GM12892 (cell line): ENCODE data around the gene NUDT8.
"Not testable (repeated sequence)": the region's sequence is repeated elsewhere in the genome, so short reads cannot be mapped to it uniquely, and the experiment has no call there.

Experiments used
- DNase-seq: peaks from one replicate; pipeline ENCODE4 v3.0.0; 2011; ENCODE audit not compliant: insufficient read length
- FAIRE-seq: peaks from 2 replicates; lab custom pipeline; 2011; peaks lifted over from hg19 to GRCh38; lab: Jason Lieb, UNC
- POLR2A ChIP-seq: IDR thresholded peaks from 2 replicates; pipeline ENCODE4 v1.6.1; 2011; ENCODE audit warnings: low read depth, low read length, control low read depth
- POLR2AphosphoS5 ChIP-seq: IDR thresholded peaks from 2 replicates; pipeline ENCODE4 v1.6.1; 2011; ENCODE audit warnings: low read depth, low read length, control low read depth
- TAF1 ChIP-seq: IDR thresholded peaks from 2 replicates; pipeline ENCODE4 v1.6.1; 2011; ENCODE audit warnings: low read depth, mild to moderate bottlenecking, control low read depth, low read length, borderline replicate concordance

NUDT8 gene

DNA sequence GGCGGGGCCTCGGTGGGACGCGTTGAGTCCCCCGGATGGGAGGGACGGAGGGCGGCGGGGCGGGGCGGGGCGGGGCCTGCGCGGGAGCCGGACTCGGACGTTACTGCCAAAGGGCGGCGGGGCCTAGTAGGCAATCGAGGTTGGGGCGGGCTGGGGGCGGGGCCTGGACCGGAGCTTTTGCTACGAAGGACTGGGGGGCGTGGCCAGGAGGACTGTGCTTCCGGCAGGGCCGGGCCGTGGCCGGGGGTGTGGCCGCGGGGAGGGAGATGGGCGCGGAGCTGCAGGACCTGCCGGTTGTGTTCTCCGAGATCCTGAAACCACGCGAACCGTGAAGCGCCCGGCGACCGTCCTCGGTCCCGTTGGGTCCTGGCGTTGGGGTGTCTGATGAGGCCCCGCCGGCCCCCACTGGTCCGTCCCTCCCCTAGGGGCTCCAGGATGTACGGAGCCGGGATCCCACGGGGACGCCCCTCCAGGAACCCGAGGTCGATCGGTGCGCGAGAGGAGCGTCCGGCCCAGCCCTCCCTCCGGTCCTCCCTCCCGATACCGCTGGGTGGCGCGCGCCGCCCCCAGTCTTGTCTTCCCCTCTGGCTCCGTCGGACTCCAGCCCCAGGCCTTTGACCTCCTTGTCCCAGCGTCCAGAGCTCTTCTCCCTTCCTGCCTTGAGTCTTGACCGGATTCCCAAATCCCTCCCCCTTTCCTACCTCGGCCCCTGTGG lies 648 bp upstream of the NUDT8 start:
- DNase-seq (peak; percentile 96), FAIRE-seq (peak; percentile 98)
- peak; percentile 73 for TF ChIP-seq POLR2A
- no peak for TF ChIP-seq TAF1
- peak; percentile 57; the same call in 1 of the 2 replicates for TF ChIP-seq POLR2AphosphoS5

DNA sequence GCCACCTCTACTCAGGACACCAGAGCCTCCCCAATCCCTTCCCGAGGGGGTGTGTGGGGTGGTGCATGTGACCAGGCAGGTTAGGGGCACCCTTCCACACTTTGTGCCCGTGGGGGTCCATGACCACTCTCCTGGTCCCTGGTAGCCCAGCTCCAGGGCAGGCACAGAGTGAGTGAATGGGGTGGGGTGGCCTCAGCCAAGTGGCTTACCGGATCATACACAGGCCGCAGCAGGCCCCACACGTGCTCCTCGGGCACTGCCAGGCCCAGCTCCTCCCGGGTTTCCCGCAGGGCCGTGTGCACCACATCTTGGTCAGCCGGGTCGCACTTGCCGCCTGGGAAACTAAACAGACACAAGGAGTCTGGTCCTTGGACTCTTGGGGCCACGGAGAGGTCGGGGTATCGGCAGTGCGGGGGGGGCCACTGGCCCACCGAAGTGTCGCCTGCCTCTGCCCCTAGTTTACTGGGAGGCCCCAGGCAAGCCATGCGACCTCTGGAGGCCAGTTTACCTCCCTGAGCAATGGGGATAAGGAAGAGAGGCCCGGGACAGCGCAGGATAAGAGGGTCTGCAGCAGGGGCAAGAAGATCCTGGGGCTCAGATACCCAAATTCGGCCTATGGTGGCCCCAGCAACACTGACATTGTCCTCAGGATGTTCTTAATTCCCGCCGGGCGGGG lies 889 bp downstream of the NUDT8 start:
- no peak for FAIRE-seq
- peak; percentile 9 for DNase-seq
- TF ChIP-seq POLR2A (no peak), TAF1 (no peak), POLR2AphosphoS5 (no peak)

DNA sequence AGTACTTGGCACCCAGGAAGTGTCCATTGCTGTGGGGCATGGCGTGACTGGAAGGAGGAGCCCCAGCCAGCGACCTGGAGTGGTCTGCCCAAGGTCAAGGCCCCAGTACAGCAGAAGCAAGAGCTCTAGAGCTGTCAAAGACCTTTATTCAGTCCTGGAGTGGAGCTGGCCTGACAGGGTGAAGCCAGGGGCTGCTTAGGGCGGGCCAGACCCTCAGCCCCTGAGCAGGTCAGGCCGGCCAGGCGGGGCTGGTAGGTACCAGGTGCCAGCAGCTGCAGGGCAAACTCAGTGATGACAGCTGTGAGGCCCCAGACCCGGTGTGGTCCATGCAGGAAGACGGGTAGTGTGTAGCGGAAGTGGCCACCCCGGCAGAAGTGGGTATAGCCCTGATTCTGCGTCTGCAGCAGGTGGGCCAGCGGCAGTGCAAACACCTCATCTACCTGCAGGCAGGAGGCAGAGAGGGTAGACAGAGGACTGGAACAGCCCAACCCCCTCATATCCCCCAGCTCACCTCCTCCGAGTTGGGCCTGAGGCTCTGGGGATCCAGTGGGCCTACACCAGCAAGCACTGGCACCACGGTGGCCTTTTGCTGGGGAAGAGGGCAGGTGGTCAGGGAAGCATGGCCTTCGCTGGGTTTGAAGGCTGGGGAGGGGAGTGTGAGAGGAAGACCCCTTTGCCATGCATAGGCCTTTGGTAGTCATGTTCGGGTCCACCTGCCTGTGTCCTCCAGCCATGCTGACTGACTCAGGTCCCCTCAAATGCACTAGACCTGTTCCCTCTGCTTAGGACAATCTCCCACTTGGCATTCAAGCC lies 1.7 kb downstream of the NUDT8 start:
- no peak for TF ChIP-seq TAF1
- TF ChIP-seq POLR2A = no peak
- no peak for TF ChIP-seq POLR2AphosphoS5
- FAIRE-seq (peak; percentile 9), DNase-seq (no peak)

DNA sequence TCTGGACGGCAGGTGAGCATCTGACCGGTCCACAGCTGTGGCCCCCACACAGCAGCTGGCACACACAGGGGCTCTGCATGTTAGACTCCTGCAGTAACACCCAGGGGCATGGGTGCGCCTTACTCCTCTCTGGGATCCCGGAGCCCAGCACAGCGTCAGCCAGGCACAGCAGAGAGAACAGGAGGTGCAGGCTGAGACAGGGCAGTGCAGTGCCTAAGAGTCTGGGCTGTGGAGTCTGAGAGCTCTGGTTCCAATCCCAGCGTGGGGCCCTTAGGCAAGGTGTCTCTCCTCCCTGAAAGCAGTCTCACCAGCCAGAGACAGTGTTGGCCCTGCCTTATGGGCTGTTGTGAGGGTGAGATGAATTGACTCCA lies 2.3 kb downstream of the NUDT8 start:
- FAIRE-seq = no peak
- TF ChIP-seq POLR2A (no peak), TAF1 (no peak), POLR2AphosphoS5 (no peak)

DNA sequence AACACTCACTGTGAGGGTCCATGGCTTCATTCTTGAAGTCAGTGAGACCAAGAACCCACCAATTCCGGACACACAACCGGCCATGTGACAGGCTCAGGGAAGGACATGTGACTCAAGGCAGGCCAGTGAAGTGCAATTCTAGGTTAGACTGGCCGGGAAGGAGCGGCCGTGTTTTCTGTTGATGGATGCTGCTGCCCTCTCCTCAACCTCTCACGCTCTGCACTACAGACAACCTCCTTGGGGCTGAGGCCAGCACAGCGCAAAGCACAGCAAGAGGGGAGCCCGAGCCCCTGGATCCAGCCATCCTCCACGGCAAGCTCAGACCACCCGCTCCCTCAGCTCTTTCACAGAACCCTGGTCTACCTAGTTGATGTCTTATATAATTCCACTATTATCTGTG lies 2.8 kb downstream of the NUDT8 start:
- DNase-seq = no peak
- TF ChIP-seq TAF1 = no peak
- no peak for TF ChIP-seq POLR2A
- no peak for TF ChIP-seq POLR2AphosphoS5
- no peak for FAIRE-seq

More for the DNA sequence above, 2.3 kb downstream of the NUDT8 start:
- DNase-seq = no peak

DNA sequence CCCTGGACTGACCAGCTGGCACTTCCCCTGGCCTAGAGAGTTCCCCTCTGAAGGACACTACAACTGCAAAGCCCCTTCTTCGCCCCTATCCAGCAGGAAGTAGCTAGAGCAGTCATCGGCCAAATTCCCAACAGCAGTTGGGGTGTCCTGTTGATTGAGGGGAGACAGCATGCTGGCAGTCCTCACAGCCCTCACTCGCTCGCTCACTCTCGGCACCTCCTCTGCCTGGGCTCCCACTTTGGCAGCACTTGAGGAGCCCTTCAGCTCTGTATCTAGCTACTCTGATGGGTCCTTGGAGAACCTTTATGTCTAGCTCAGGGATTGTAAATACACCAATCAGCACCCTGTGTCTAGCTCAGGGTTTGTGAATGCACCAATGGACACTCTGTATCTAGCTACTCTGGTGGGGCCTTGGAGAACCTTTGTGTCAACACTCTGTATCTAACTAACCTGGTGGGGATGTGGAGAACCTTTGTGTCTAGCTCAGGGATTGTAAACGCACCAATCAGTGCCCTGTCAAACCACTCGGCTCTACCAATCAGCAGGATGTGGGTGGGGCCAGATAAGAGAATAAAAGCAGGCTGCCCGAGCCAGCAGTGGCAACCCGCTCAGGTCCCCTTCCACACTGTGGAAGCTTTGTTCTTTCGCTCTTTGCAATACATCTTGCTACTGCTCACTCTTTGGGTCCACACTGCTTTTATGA lies 3.5 kb downstream of the NUDT8 start:
- not testable (repeated sequence) for DNase-seq, FAIRE-seq

DNA sequence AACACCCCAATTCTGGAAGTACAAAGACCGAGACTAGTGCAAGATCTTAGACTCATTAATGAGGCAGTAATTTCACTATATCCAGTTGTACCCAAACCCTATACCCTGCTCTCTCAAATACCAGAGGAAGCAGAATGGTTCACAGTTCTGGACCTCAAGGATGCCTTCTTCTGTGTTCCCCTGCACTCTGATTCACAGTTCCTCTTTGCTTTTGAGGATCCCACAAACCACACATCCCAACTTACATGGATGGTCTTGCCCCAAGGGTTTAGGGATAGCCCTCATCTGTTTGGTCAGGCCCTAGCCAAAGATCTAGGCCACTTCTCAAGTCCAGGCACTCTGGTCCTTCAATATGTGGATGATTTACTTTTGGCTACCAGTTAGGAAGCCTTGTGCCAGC lies 5.9 kb downstream of the NUDT8 start:
- DNase-seq, FAIRE-seq: not testable (repeated sequence)

DNA sequence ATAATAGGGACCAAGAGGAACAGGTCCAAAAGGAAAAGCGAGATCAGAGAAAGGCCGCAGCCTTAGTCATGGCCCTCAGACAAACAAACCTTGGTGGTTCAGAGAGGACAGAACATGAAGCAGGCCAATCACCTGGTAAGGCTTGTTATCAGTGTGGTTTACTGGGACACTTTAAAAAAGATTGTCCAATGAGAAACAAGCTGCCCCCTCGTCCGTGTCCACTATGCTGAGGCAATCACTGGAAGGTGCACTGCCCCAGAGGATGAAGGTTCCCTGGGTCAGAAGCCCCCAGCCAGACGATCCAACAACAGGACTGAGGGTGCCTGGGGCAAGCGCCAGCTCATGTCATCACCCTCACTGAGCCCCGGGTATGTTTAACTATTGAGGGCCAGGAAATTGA lies 6.8 kb downstream of the NUDT8 start:
- DNase-seq, FAIRE-seq: not testable (repeated sequence)

DNA sequence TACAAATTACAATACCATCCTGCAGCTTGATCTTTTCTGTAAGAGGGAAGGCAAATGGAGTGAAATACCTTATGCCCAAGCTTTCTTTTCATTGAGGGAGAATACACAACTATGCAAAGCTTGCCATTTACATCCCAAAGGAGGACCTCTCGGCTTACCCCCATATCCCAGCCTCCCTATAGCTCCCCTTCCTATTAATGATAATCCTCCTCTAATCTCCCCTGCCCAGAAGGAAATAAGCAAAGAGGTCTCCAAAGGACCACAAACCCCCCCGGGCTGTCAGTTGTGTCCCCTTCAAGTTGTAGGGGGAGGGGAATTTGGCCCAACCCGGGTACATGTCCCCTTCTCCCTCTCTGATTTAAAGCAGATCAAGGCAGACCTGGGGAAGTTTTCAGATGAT lies 7.8 kb downstream of the NUDT8 start:
- DNase-seq, FAIRE-seq: not testable (repeated sequence)

DNA sequence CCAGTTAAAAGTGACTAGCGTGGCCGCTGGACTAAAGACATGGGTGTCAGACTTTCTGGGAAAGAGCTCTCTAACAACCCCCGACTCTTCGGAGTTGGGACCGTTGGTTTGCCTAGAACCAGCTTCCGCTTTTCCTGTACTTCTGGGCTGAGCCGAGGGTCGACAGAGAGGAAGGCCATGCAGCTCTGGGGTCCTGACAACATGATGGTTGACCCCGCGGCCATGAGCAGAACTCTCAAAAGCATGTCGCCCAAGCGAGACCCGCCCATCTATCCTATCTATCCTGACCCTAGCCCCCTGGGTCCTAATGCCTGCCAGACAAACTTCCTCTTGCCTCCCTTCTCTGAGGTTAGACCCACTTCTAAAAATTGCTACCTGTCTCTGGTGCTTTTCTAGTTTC lies 9.1 kb downstream of the NUDT8 start:
- not testable (repeated sequence) for DNase-seq, FAIRE-seq

DNA sequence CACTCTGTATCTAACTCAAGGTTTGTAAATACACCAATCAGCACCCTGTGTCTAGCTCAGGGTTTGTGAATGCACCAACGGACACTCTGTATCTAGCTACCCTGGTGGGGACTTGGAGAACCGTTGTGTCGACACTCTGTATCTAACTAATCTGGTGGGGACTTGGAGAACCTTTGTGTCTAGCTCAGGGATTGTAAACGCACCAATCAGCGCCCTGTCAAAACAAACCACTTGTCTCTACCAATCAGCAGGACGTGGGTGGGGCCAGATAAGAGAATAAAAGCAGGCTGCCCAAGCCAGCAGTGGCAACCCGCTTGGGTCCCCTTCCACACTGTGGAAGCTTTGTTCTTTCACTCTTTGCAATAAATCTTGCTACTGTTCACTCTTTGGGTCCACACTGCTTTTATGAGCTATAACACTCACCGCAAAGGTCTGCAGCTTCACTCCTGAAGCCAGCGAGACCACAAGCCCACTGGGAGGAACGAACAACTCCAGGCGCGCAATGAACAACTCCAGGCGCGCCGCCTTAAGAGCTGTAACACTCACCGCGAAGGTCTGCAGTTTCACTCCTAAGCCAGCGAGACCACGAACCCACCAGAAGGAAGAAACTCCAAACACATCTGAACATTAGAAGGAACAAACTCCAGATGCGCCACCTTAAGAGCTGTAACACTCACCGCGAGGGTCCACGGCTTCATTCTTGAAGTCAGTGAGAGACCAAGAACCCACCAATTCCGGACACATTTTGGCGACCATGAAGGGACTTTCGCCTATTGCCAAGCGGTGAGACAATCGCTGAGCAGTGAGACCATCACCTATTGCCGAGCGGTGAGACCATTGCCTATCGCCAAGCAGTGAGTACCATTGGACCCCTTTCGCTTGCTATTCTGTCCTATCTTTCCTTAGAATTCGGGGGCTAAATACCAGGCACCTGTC lies 9.8 kb downstream of the NUDT8 start:
- DNase-seq, FAIRE-seq: not testable (repeated sequence)

DNA sequence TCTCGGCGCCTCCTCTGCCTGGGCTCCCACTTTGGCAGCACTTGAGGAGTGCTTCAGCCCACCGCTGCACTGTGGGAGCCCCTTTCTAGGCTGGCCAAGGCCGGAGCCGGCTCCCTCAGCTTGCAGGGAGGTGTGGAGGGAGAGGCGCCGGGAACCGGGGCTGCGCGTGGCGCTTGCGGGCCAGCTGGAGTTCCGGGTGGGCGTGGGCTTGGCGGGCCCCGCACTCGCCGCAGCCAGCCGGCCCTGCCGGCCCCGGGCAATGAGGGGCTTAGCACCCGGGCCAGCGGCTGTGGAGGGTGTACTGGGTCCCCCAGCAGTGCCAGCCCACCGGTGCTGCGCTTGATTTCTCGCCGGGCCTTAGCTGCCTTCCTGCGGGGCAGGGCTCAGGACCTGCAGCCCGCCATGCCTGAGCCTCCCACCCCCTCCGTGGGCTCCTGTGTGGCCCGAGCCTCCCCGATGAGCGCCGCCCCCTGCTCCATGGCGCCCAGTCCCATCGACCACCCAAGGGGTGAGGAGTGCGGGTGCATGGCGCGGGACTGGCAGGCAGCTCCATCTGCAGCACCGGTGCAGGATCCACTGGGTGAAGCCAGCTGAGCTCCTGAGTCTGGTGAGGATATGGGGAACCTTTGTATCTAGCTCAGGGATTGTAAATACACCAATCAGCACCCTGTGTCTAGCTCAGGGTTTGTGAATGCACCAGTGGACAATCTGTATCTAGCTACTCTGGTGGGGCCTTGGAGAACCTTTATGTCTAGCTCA lies 10.7 kb downstream of the NUDT8 start:
- not testable (repeated sequence) for FAIRE-seq, DNase-seq
